ENCODE data around the gene VSTM2B. TPM values are rescaled to one million over a fixed set of nuclear protein-coding genes. Genes with fewer than 3 reads are reported as not detected.

Gene VSTM2B
- total and polyA plus RNA-seq, 2 of the 13 experiments (the other 11 are each of a cell fraction or from before 2014, with no cell fraction given) = not detected

GRCh38 chr19:29612121-29612520 lies 86.3 kb downstream of the VSTM2B start:
- H3K36me3 ChIP-seq (replicated peaks in 1 of 2; ENCODE audit: control insufficient read depth in 1 of 2, insufficient read depth in 2 of 2, low read length in 2 of 2) = peaks cover 20 to 47% of the 10 kb centered on the region in 2 experiments
- BruUV-seq (replicated peaks) = no TSS peak

GRCh38 chr19:29612801-29613595 lies 87.2 kb downstream of the VSTM2B start:
- ATAC-seq (no peak), FAIRE-seq (no peak), DNase-seq (ENCODE audit: low spot score) (no peak)
- POLR2A ChIA-PET = no interaction called here
- Histone ChIP-seq H2AFZ (ENCODE audit: low read length) (no peak overlapping the region), H3K79me2 (ENCODE audit: insufficient read depth, low read length) (no peaks in the 10 kb centered on the region), H3K4me2 (ENCODE audit: low read depth, low read length) (no peak overlapping the region), H3K4me1 (ENCODE audit: insufficient read depth, low read length) (no peaks in the 10 kb centered on the region), H3K9me3 (ENCODE audit: low read length) (no peaks in the 10 kb centered on the region), H3K27ac (ENCODE audit: extremely low read length, insufficient read depth, low read length) (no peak overlapping the region), H3K36me3 (replicated peaks in 1 of 2; ENCODE audit: control insufficient read depth in 1 of 2, insufficient read depth in 2 of 2, low read length in 2 of 2) (peaks cover 20 to 47% of the 10 kb centered on the region in 2 experiments), H3K27me3 (ENCODE audit: control insufficient read depth in 1 of 2, insufficient read depth in 2 of 2, low read length in 2 of 2) (no peaks in the 10 kb centered on the region), H3K4me3 (replicated peaks in 1 of 3; ENCODE audit: insufficient read depth in 1 of 3, low read depth in 2 of 3, low read length in 3 of 3) (no peak overlapping the region), H4K20me1 (ENCODE audit: insufficient read depth, low read length) (no peaks in the 10 kb centered on the region), H3K9ac (ENCODE audit: insufficient read depth, low read depth, low read length) (no peak overlapping the region)
- CTCF ChIA-PET (ENCODE audit: low intra/inter-chr PET ratio, low total read pairs) = interaction anchor here (3.6 kb wide), 1 partner anchor 78 kb away, joined by 45 read pairs; no protein-coding TSS in a partner anchor
- intact Hi-C loops (cut with micrococcal nuclease; ENCODE audit: unreplicated experiment) = no loop called here
- in situ Hi-C loops (cut with HindIII; ENCODE audit: extremely low pct_ligation_motif_present, low pct_unique_long_range_greater_than_20kb) = loop anchor here (5.0 kb wide), 1 partner anchor 79 kb away; no protein-coding TSS in a partner anchor
- no TSS peak for BruUV-seq (replicated peaks)
- whole genome bisulfite sequencing (ENCODE audit: low lambda C conversion rate) = 93% methylated on average over 16 of the region's 21 CpGs
- TF ChIP-seq ZNF142 (CRISPR knock-in tag; IDR thresholded peaks at IDR 0.05) (no peak), RARA (CRISPR knock-in tag; IDR thresholded peaks at IDR 0.05) (no peak)

More at GRCh38 chr19:29612121-29612520, 86.3 kb downstream of the VSTM2B start:
- no peaks in the 10 kb centered on the region for H3K79me2 ChIP-seq (ENCODE audit: insufficient read depth, low read length)
- peaks cover 4% of the 10 kb centered on the region for H3K4me1 ChIP-seq (ENCODE audit: insufficient read depth, low read length)
- H3K27me3 ChIP-seq (ENCODE audit: control insufficient read depth in 1 of 2, insufficient read depth in 2 of 2, low read length in 2 of 2) = no peaks in the 10 kb centered on the region
- no peak overlapping the region for H3K4me2 ChIP-seq (ENCODE audit: low read depth, low read length)
- H4K20me1 ChIP-seq (ENCODE audit: insufficient read depth, low read length) = no peaks in the 10 kb centered on the region
- TF ChIP-seq TCF7L2 (IDR thresholded peaks at IDR 0.05; ENCODE audit: low read depth, low read length) (no peak), NPAS2 (CRISPR knock-in tag; IDR thresholded peaks at IDR 0.05; ENCODE audit: borderline replicate concordance) (no peak), TBL1XR1 (IDR thresholded peaks at IDR 0.05; ENCODE audit: borderline replicate concordance, low read length, partially characterized antibody) (no peak), HOMEZ (CRISPR knock-in tag; IDR thresholded peaks at IDR 0.05; ENCODE audit: low read depth) (no peak)
- in situ Hi-C loops (cut with HindIII; ENCODE audit: extremely low pct_ligation_motif_present, low pct_unique_long_range_greater_than_20kb) = loop anchor here (5.0 kb wide), 1 partner anchor 80 kb away; no protein-coding TSS in a partner anchor
- H3K9ac ChIP-seq (ENCODE audit: insufficient read depth, low read depth, low read length) = no peak overlapping the region
- ChIA-PET CTCF (ENCODE audit: low intra/inter-chr PET ratio, low total read pairs) (interaction anchor here (3.6 kb wide), 1 partner anchor 79 kb away, joined by 45 read pairs; no protein-coding TSS in a partner anchor), POLR2A (no interaction called here)
- ATAC-seq = no peak
- no peak overlapping the region for H2AFZ ChIP-seq (ENCODE audit: low read length)
- no peak overlapping the region for H3K4me3 ChIP-seq (replicated peaks in 1 of 3; ENCODE audit: insufficient read depth in 1 of 3, low read depth in 2 of 3, low read length in 3 of 3)
- no peak for DNase-seq (ENCODE audit: low spot score)
- H3K27ac ChIP-seq (ENCODE audit: extremely low read length, insufficient read depth, low read length) = no peak overlapping the region
- H3K9me3 ChIP-seq (ENCODE audit: low read length) = no peaks in the 10 kb centered on the region
- intact Hi-C loops (cut with micrococcal nuclease; ENCODE audit: unreplicated experiment) = no loop called here
- WGBS (ENCODE audit: low lambda C conversion rate) = 92% methylated on average over 6 of the region's 9 CpGs
- no peak for FAIRE-seq
